ENCODE measurements around the gene TTBK2.
"Not testable (repeated sequence)": the region's sequence is repeated elsewhere in the genome, so short reads cannot be mapped to it uniquely, and the experiment has no call there.

- not testable (repeated sequence) for TF ChIP-seq CTCF (IDR thresholded peaks at IDR 0.05; ENCODE audit: low read depth, low read length); EZH2phosphoT487 (IDR thresholded peaks at IDR 0.05; ENCODE audit: low read depth)
These were observed 26.7 kb downstream of the TTBK2 start for GRCh38 chr15:42893911-42894310.

Measured in OCI-LY3 (cell line).